Measurements from ENCODE around the gene TSPAN15. TPM values are rescaled to one million over a fixed set of nuclear protein-coding genes. Genes with fewer than 3 reads are reported as not detected.

TSPAN15 gene
- total RNA-seq, 1 donor from 2014 or later, result 49.8 TPM

GRCh38 chr10:69426376-69426727 lies 24.9 kb upstream of the TSPAN15 start:
- Mint-ChIP-seq H3K27ac (ENCODE audit: unreplicated experiment) (no peak overlapping the region), H3K4me3 (ENCODE audit: unreplicated experiment) (no peak overlapping the region), H3K27me3 (ENCODE audit: unreplicated experiment) (peaks cover 5% of the 10 kb centered on the region), H3K9me3 (ENCODE audit: unreplicated experiment) (peaks cover 6% of the 10 kb centered on the region), H3K36me3 (ENCODE audit: unreplicated experiment) (no peaks in the 10 kb centered on the region), H3K4me1 (ENCODE audit: low read depth, unreplicated experiment) (peaks cover 7% of the 10 kb centered on the region)
- DNase-seq, result no peak
- no peak for TF ChIP-seq CTCF (IDR thresholded peaks at IDR 0.05; ENCODE audit: partially characterized antibody, unreplicated experiment)

GRCh38 chr10:69428165-69428564 lies 23.1 kb upstream of the TSPAN15 start:
- Mint-ChIP-seq H3K4me3 (ENCODE audit: unreplicated experiment) (no peak overlapping the region), H3K36me3 (ENCODE audit: unreplicated experiment) (no peaks in the 10 kb centered on the region), H3K4me1 (ENCODE audit: low read depth, unreplicated experiment) (peaks cover 7% of the 10 kb centered on the region), H3K27me3 (ENCODE audit: unreplicated experiment) (peaks cover 5% of the 10 kb centered on the region), H3K9me3 (ENCODE audit: unreplicated experiment) (peaks cover 4% of the 10 kb centered on the region), H3K27ac (ENCODE audit: unreplicated experiment) (no peak overlapping the region)
- no peak for TF ChIP-seq CTCF (IDR thresholded peaks at IDR 0.05; ENCODE audit: partially characterized antibody, unreplicated experiment)
- peak; percentile 48 for DNase-seq

DNA sequence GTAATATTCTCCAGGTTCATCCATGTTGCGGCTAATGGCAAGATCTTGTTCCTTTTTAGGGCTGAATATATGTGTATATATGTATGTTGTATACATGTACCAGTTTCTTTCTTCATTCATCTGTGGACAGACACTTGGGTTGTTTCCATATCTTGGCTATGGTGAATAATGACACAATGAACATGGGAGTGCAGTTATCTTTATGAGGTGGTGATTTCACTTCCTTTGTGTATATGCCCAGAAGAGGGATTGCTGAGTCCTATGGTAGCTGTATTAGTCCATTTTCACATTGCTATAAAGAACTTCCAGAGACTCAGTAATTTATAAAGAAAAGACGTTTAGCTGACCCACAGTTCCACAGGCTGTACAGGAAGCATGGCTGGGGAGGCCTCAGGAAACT lies 17.1 kb upstream of the TSPAN15 start:
- peaks cover 12% of the 10 kb centered on the region for H3K36me3 Mint-ChIP-seq (ENCODE audit: unreplicated experiment)
- DNase-seq, result no peak
- no peak overlapping the region for H3K27ac Mint-ChIP-seq (ENCODE audit: unreplicated experiment)
- H3K4me3 Mint-ChIP-seq (ENCODE audit: unreplicated experiment), result no peak overlapping the region
- TF ChIP-seq CTCF (IDR thresholded peaks at IDR 0.05; ENCODE audit: partially characterized antibody, unreplicated experiment), result no peak
- peaks cover 2% of the 10 kb centered on the region for H3K27me3 Mint-ChIP-seq (ENCODE audit: unreplicated experiment)
- H3K9me3 Mint-ChIP-seq (ENCODE audit: unreplicated experiment), result peaks cover 2% of the 10 kb centered on the region
- peaks cover 21% of the 10 kb centered on the region for H3K4me1 Mint-ChIP-seq (ENCODE audit: low read depth, unreplicated experiment)

GRCh38 chr10:69434926-69435325 lies 16.3 kb upstream of the TSPAN15 start:
- H3K9me3 Mint-ChIP-seq (ENCODE audit: unreplicated experiment), result peaks cover 2% of the 10 kb centered on the region
- no peak for DNase-seq
- H3K4me1 Mint-ChIP-seq (ENCODE audit: low read depth, unreplicated experiment), result peaks cover 27% of the 10 kb centered on the region
- no peak overlapping the region for H3K4me3 Mint-ChIP-seq (ENCODE audit: unreplicated experiment)
- peaks cover 2% of the 10 kb centered on the region for H3K27me3 Mint-ChIP-seq (ENCODE audit: unreplicated experiment)
- peaks cover 12% of the 10 kb centered on the region for H3K36me3 Mint-ChIP-seq (ENCODE audit: unreplicated experiment)
- no peak overlapping the region for H3K27ac Mint-ChIP-seq (ENCODE audit: unreplicated experiment)
- no peak for TF ChIP-seq CTCF (IDR thresholded peaks at IDR 0.05; ENCODE audit: partially characterized antibody, unreplicated experiment)

DNA sequence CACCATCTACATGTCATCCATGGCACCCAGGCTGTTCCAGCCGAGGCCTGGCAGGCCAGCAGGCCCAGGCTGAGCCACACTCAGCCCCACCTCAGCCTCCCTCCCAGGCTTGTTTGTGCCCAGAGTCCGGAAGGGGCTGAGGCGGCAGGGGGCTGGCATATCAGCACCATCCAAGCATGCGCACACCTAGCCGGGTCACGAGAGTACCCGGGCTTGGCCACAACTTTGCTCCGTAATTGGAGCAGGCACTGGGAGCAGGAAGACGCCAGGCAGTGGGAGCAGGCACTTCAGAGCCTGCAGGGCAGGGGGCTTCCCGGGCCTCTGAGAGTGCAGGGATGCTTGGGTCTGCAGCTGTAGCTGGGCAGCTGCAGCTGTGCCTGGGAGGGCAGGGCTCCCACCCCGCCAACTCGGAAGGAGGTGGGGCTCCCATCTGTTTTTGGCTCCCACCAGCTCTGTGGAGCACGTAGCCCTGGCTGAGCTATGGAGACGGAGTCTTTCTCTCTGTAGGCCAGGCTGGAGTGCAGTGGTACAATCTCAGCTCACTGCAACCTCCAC lies 15.2 kb upstream of the TSPAN15 start:
- peaks cover 33% of the 10 kb centered on the region for H3K4me1 Mint-ChIP-seq (ENCODE audit: low read depth, unreplicated experiment)
- TF ChIP-seq CTCF (IDR thresholded peaks at IDR 0.05; ENCODE audit: partially characterized antibody, unreplicated experiment), result no peak
- peaks cover 12% of the 10 kb centered on the region for H3K36me3 Mint-ChIP-seq (ENCODE audit: unreplicated experiment)
- H3K9me3 Mint-ChIP-seq (ENCODE audit: unreplicated experiment), result peaks cover 2% of the 10 kb centered on the region
- H3K4me3 Mint-ChIP-seq (ENCODE audit: unreplicated experiment), result no peak overlapping the region
- H3K27me3 Mint-ChIP-seq (ENCODE audit: unreplicated experiment), result peaks cover 2% of the 10 kb centered on the region
- no peak for DNase-seq
- H3K27ac Mint-ChIP-seq (ENCODE audit: unreplicated experiment), result no peak overlapping the region
